Frontal cortex (tissue), 4 donors: ENCODE measurements around the gene NTN1. TPM values are rescaled to one million over a fixed set of nuclear protein-coding genes. Genes with fewer than 3 reads are reported as not detected.

ENCODE experiments used
- DNase-seq, 2 donors: peaks; one replicate each; pipeline ENCODE4 v3.0.0; 2012; ENCODE audit warnings: low spot score in 2 of 2
- FAIRE-seq: peaks from 2 replicates; lab custom pipeline; 2012; peaks lifted over from hg19 to GRCh38; lab: Jason Lieb, UNC
- total RNA-seq: library from RNA; depleted of rRNA; stranded (reverse); fragments of >200 nt; gene quantifications from one replicate; pipeline ENCODE4 v1.2.3, GENCODE V29; 2014
- donor health status: control.
- donor health status: control.
- donor health status: control.

NTN1 gene
- total RNA-seq, 1 donor from 2014 or later, result 6.5 TPM

DNA sequence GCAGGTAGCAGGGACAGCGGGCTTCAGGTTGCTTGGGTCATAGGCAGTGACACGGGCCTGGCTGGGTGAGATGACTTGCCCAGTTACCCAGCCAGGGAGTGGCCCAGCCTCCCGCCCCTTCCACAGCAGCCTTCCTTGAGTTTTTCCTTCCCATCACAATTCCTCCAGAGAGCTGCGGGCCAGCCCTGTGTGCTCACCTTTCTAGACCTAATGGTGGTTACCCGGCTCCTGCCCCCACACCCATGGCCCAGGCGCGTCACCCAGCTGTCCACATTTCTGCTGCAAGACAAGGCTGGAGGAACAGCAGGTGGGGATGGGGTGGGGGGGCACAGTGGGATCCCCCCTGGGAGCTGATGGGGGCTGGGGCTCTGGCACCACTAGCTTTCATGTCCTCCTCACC lies 203.2 kb downstream of the NTN1 start:
- no peak for DNase-seq
- FAIRE-seq, result no peak

DNA sequence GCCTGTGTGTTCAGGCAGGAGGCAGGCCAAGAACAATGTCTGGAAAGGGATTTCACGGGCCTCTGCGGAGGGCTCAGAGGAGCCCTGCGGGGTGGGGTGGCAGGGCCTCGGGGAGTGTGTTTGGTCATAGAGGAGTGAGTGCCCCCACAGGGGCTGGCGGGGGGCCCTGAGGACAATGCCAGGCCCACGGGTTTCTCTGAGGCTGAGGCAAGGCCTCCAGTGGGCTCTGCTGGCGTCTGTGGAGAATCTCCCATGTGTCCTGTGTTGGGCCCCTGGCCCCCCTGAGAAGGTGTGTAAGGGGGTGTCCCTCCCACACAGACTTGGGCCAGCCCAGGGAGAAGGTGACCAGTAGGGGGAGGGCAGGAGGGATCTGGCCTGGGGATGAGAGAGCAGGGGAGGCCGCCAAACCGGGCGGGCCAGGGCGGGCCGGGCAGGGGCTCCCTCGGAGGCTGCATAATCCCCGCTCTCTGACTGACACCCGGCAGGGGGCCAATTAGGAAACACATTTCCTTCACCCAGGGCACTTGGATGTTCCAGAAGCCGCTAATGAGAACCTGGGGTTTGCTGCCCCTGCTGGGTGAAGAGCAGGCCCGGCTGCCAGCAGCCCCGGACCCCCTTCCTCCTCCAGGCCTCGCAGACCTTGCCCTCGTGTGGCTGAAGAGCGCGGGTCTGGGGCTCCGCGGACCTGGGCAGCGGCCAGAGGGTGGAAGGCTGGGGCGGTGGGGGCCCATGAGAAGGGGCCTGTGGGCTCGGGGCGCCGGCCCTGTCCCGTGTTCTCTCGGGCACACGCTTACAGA lies 204.2 kb downstream of the NTN1 start:
- DNase-seq, result no peak
- FAIRE-seq, result no peak

DNA sequence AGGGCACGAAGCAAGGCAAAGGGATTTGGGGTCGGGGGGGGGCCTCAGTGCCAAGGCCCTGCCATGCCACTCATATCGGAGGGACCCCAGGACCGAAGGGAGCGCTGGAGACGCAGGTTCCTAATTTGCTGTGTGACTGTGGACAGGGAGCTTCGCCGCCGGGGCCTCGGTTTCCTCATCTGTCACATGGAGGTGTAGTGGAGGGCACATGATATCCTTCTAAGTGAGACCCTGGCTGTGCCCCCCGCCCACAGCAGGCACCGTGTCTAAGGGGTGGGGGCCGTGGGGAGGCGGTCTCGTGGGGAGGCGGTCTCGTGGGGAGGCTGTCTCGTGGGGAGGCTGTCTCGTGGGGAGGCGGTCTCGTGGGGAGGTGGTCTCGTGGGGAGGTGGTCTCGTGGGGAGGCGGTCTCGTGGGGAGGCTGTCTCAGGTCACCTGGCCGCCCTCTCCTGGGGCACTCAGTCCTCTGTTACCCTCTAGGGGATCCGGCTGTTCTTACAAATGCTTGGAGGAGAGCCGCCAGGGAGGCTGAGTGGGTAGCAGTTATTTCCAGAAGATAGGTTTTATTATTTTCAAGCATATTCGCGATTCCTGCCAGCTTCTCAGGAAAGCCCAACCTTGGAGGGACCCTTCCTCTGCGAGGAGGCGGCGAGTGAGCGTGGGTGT lies 205.0 kb downstream of the NTN1 start:
- FAIRE-seq (no peak), DNase-seq (no peak)

DNA sequence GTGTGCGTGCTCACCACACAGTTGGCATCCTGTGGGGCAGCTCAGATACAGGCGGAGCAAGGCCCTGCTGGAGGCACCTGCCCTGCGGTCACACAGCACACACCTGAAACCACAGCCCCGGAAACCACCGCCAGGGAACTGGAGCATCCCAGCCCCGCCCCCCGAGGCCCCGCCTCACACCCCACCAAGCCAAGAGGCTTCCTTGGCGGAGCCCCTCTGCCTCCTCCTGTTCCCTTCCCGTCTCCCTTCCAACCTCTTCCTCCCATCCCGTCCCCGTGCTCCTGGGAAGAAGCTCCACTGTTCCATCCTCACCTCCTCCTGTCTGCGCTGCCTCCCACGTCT lies 205.5 kb downstream of the NTN1 start:
- DNase-seq (no peak), FAIRE-seq (no peak)

DNA sequence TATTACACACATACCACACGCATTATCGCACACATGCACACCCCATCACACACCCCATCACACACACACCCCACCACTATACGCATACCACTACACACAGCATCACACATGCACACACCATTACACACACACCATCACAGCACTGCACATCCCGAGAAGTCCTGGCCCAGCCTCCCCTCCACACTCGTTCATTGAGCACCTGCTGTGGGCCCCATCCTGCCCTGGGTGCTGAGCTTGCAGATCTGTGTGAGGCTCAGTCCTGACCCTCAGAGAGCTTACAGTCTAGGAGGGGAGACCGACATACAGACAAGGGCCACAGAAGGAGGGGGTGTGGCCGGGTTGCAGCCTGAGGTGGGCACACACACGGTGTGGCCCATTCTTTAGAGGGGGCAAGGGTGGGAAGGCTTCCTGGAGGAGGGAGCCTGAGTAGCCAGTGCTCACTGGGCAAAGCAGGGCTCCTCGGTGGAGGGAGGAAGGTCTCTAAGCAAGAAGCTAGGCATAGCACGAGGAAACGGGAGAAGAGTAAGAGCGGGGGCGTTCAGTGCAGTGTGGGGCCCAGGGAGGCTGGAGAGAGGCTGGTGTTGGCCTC lies 206.6 kb downstream of the NTN1 start:
- no peak for DNase-seq

DNA sequence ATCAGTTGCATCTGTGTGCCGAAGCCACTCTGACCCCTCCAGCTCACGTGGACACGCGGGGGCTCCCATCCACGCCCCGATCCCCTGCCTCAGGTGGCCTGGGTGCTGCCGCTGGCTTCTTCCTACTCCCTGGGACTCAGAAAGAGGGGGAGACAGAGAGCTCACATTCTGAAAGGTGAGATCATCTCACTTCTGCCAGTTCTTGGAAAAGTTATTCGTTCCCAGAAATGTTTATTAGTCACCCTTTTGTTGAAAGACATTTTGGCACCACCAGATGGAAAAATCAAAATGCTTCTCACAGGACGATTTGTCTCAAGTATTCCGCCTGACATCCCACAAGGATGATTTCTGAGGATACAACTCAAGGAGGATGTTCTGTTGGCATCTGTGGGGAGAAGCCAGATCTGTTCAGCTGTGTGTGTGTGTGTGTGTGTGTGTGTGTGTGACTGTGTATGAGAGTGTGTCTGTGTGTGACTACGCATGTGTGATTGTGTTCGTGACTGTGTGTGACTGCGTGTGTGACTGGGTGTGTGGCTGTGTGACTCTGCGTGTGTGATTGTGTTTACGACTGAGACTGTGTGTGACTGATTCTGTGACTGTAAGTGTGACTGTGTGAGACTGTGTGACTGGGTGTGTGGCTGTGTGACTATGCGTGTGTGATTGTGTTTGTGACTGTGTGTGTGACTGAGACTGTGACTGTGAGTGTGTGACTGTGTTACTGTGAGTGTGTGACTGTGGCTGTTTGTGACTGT lies 207.3 kb downstream of the NTN1 start:
- DNase-seq (no peak), FAIRE-seq (no peak)

More for the DNA sequence above, 206.6 kb downstream of the NTN1 start:
- no peak for FAIRE-seq

DNA sequence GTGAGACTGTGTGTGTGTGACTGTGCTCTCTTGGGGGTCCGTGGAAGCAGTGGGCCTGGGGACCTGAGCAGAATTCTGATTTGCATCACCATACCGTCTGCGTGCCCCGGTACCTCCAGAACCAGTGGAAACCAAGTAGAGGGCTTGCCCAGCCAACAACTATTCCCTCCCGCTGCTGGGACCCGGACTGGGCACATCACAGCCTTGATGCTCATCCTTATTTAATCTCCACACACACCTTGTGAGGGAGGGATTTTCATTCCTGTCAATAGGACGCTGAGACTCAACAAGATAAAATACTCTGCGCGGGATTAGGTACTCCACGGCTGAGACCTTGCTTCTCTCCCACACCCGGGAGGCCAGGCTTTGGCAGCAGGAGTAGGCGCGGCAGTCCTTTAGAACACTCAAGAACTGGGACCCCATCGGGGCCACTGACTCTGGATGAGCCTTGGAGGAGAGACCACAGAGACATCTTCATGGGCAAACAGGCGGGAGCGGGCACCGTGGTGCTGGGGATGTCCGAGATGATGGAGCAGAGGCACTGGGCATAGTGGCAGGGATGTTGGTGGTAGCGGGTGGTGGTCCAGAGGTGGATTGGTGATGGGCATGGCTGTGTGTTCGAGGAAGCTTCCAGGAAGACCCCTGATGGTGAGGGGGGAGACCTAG lies 208.0 kb downstream of the NTN1 start:
- DNase-seq (no peak), FAIRE-seq (no peak)

DNA sequence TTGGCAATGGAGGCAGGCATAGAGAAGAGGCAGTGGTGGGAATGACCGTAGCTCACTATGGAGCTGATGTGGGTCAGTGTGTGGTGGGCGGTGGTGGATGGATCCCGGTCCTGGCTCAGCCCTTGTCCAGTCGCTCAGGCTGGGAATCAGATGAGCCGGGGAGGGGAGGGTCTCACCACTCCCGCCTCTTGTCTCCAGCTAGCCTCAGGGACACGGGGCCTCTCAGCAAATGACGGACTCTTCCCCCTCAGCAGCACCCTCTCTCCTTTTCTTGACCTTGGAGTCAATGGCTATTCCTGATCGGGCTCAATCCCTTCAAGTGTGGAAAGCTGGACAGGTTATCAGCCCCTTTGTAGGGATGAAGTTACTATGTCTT lies 208.5 kb downstream of the NTN1 start:
- FAIRE-seq (no peak), DNase-seq (no peak)

DNA sequence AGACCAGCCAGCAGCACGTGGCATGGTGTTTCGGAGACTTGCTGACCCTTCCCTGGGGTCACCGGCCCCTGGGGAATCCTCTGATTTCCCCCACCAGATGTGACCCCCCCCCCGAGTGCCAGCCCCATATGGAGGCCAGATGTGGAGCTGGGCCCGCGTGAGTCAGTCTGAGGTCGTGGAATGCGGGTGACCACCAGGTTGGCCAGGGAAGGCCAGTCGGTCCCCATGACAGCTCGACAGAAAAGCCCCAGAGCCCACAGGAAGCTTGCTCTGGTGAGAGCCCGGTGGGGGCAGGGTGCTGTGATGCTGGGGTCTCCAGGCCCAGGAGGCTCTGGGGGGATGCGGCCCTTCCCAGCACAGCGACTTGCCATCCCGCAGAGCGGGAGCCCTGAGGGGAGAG lies 209.0 kb downstream of the NTN1 start:
- no peak for DNase-seq
- no peak for FAIRE-seq

DNA sequence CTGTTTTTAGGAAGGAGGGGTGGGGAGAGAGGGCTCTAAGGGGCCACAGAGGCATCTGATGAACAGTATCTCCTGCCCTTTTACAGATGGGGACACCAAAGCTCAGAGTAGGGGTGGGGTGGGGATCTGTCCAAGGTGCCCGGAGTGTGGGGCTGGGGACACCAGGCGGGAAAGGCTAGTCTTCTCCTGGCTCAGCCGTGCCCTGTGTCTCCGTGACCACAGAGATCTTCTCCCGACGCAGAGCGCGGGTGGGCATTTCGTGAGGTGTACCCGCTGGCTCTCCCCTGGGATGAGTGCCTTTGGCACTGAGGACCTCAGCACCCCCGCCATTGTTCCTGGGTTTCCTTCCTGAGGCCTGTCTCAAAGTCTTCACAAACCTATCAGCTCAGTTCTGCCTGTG lies 209.6 kb downstream of the NTN1 start:
- FAIRE-seq, result no peak
- no peak for DNase-seq

DNA sequence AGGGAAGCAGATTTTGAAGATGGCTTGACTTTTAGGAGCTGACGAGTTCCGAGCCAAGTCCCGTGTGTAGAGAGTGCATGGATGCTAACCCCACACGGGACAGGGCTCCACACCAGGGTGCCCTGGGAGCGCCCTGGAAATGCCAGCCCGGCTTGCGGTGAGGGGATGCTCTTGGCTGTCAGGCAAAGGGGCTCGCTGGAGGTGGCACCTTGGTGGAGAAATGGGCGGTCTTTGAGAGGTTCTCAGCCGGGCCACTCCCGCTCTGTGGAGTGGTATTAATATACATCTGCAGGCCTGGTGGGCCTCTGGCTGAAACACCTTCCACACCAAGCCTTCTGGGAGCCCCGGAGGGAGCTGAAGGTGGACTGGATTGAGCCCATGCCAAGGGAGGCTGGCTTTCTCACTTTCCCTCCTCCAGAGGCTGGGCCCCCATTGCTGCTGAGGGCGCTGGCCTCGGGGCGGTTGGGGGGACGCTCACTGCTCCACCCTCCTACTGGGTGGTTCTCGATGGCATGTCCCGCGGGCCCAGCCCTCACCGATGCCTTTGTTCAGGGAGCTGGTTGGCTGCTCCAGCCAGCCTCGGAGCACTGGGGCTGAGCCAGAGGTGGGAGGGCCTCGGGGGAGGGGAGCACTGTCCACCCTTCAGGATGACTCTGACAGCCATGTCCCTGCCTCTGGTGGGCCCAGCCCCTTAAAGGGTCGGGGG lies 210.3 kb downstream of the NTN1 start:
- DNase-seq, result no peak
- no peak for FAIRE-seq

DNA sequence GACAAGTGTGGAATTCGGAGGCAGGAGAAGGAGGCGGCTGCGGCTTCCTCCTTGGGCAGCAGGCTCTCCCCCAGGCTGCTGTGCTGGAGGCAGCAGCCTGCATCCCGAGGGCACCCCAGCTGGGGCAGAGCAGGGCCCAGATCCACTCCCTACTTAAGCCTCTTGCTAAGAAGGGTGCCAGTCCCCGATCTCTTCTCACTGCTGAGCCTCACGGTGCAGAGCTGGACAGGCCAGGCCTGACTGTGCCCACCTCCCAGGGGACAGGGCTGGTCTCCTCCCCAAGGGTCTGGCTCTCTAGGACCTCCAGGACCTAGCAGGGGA lies 210.8 kb downstream of the NTN1 start:
- DNase-seq, result no peak
- no peak for FAIRE-seq

DNA sequence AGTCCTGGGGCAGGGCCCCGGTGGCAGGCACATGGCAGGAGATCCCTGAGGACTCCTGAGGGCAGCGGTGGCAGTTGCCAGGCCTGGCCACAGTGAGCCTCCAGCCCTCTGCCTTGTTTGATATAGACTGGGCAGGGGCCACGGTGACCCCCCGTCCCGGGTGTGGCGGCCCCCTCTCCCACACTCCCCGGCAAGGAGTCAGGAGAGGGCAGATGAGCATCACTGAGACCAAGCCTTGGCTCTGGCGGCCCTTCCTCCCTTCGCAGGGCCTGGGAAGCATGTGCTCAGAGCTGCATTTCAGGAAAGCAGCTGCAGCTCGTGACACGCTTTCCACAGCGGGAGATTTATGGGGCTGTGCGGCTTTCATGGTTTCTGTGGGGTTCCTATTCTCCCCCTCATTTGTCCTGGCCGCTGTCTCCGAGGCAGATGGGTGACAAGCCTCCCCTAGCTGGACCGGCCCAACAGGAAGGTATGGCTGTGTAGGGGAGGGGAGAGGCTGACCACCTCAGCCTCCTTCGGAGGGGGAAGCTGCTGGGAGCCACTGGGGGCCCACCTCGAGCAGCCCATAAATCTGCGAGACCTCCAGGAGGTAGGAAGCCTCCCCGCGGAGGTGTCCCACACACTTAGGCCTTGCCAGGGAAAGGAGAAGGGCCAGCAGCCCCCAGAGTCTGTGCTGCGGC lies 211.4 kb downstream of the NTN1 start:
- DNase-seq, result no peak
- no peak for FAIRE-seq

DNA sequence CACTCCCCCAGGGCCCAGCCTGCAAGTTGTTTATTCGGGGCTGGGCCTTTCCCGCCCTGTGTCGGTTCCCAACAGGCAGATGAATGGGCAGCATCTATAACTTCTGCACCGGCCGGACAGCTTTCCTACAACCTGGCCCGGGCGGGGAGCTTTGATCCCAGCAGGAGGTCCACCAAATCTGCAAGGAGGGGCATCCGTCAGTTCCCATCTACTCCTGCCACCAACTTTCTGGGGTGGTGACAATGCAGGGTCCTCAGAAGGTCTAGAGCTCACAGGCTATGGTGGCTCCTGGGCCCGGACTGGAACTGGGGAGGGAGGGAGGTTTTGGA lies 211.9 kb downstream of the NTN1 start:
- FAIRE-seq (no peak), DNase-seq (no peak)

DNA sequence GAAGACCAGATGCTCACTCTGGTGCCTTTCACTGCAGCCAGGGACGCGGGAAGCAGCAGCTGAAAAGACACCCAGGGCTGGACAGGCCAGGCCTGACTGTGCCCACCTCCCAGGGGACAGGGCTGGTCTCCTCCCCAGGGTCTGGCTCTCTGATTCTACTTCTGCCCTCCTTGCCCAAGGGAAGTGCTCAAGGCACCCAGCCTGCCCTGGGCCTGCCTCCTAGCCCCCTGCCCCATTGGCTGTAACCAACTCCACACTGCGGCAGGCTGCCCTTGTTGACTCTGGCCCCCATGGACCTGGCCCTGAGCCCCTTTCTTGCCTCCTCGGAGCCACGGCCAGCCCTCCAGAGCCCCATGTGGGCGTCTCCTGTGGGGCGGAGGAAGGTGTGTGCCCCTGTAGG lies 212.5 kb downstream of the NTN1 start:
- DNase-seq (no peak), FAIRE-seq (no peak)

DNA sequence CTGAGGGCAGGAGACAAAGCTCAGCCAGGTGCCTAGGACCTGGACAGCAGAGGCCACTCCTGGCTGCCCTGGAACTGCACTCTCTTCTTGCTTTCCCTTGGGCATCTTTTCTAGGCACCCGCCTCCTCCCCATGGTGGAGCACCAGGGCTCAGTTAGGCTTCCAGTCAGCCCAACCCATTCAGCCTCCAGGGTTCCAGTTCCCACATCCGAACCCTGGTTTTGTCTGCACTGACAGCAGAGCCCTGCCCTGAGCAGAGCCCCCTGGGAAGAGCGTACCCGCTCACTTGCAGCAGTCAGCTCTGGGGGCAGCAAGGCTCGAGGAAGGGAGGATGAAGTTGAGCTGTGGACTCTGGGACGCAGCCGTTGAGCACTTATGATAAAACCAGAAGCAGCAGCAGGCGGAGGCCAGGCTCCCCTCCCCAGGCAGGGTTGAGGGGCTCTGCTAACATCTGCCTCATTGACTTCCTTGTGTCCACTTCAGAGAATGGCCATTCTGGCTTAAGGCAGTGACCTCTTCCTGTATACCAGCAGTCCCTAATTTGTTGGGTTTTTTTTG lies 213.2 kb downstream of the NTN1 start:
- no peak for FAIRE-seq

DNA sequence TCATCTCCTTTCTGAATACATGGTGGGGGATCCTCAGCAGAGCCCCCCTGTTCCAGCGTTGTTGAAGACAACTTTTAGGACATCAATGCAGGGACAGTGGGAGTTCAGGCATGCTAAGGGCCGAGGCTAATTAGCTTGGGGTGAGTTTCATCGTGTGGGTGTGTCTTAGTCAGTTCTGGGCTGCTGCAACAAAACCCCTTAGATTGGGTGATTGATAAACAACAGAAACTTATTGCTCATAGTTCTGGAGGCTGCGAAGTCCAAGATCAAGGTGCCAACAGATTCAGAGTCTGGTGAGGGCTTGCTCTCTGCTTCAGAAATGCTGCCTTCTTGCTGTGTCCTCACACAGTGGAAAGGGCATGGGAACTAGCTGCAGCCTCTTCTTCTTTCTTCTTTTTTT lies 214.0 kb downstream of the NTN1 start:
- DNase-seq (no peak), FAIRE-seq (no peak)

More for the DNA sequence above, 213.2 kb downstream of the NTN1 start:
- DNase-seq, result no peak

DNA sequence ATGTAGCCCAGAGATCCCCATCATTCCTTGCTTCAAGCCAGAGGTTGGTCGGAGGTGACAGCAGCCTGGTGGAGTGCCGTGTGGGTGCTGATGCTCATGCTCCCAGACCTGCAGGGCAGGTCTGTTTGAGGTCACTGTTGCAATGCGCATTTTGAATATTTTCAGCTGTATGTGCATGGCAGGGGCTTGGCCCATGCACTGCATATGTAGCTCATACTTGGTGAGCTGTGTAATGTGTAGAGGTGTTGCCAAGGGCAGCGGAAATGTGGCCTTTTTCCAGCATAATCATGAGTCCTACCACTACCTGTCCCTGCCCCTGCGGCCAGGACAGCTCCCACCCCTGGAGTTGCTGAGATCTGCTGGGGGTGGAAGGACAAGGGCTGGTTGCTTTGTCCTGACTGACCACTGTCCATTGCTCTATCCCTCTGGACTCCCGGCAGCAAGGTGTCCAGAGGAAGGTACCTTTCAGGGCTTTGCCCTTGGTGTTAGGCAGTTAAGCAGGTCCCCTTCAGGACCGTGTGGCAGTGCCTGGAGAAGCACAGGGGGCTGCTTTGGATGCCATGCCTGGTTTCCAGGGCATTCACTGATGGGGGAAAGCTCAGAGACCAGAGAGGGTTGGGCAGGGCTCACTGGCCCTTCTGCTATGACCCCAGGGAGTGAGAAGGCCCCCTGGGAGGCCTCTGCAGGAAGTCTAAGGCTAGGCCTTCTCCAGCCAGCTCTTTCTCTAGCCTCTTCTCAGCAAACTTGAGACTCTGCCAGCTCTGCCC lies 215.2 kb downstream of the NTN1 start:
- no peak for DNase-seq

More for the DNA sequence above, 215.2 kb downstream of the NTN1 start:
- no peak for FAIRE-seq
